Posterior vena cava (tissue), 2 donors: ENCODE measurements around the gene SERINC3. TPM values are rescaled to one million over a fixed set of nuclear protein-coding genes. Genes with fewer than 3 reads are reported as not detected.

Experiments used
- DNase-seq: peaks from one replicate; pipeline ENCODE4 v3.0.0-alpha.2; 2020; ENCODE audit warnings: low spot score
- intact Hi-C, 2 donors: fragments of 100-400 bp; cut with DNase I; formaldehyde crosslinking; loops; one replicate each; pipeline versions ENCODE4 v1.14.1 to v1.14.2; 2022 to 2023
- total RNA-seq, 2 donors: library from RNA; stranded (reverse); fragmentation: NEBNext Ultra II Directional; extraction: Animal tissue kit (Norgen Biotek cat#: 25700); gene quantifications; one replicate each; pipeline ENCODE4 v1.2.1, GENCODE V29; 2021
- donor health status: DM: yes; HTN: yes; CAD: no.
- donor health status: DM: yes; HTN: yes; CAD: no.

The SERINC3 gene
- total RNA-seq, 2 donors from 2014 or later = 95.0 to 104 TPM

- intact Hi-C loops = loop anchor here in 1 of 2 donors (10.0 kb wide), 1 partner anchor 54 kb away; no protein-coding TSS in a partner anchor
- DNase-seq = no peak
These were observed 19.0 kb upstream of the SERINC3 start for GRCh38 chr20:44540834-44541233.

- DNase-seq = no peak
- intact Hi-C loops = no loop called here
These were observed 16.1 kb upstream of the SERINC3 start for GRCh38 chr20:44537993-44538392.

- intact Hi-C loops = no loop called here
- no peak for DNase-seq
These were observed 14.3 kb upstream of the SERINC3 start for GRCh38 chr20:44536175-44536574.

- intact Hi-C loops = loop anchor here in 1 of 2 donors (5.0 kb wide), 1 partner anchor 78 kb away; no protein-coding TSS in a partner anchor
- DNase-seq = no peak
These were observed 12.1 kb upstream of the SERINC3 start for GRCh38 chr20:44533928-44534327.

- intact Hi-C loops = loop anchor here in 1 of 2 donors (5.0 kb wide), 1 partner anchor 79 kb away; no protein-coding TSS in a partner anchor
- DNase-seq = no peak
These were observed 11.1 kb upstream of the SERINC3 start for GRCh38 chr20:44532981-44533331.

GRCh38 chr20:44532259-44532980, 10.6 kb upstream of the SERINC3 start:
- DNase-seq = no peak
- intact Hi-C loops = loop anchor here in 1 of 2 donors (5.0 kb wide), 1 partner anchor 80 kb away; no protein-coding TSS in a partner anchor

GRCh38 chr20:44528309-44528708, 6.4 kb upstream of the SERINC3 start:
- DNase-seq = no peak
- intact Hi-C loops = no loop called here

- intact Hi-C loops = no loop called here
- no peak for DNase-seq
These were observed 5.9 kb upstream of the SERINC3 start for GRCh38 chr20:44527716-44528199.

- intact Hi-C loops = no loop called here
- DNase-seq = no peak
These were observed 4.3 kb upstream of the SERINC3 start for GRCh38 chr20:44526129-44526528.

- intact Hi-C loops = no loop called here
These were observed 1.9 kb upstream of the SERINC3 start for GRCh38 chr20:44523746-44524145.

GRCh38 chr20:44522841-44523240, 971 bp upstream of the SERINC3 start:
- DNase-seq = no peak
- intact Hi-C loops = no loop called here

More at GRCh38 chr20:44523746-44524145, 1.9 kb upstream of the SERINC3 start:
- DNase-seq = no peak

GRCh38 chr20:44520881-44521280, 989 bp downstream of the SERINC3 start:
- no peak for DNase-seq
- intact Hi-C loops = no loop called here

- no peak for DNase-seq
- intact Hi-C loops = no loop called here
These were observed 3.6 kb downstream of the SERINC3 start for GRCh38 chr20:44518248-44518647.

- intact Hi-C loops = no loop called here
- DNase-seq = no peak
These were observed 4.4 kb downstream of the SERINC3 start for GRCh38 chr20:44517454-44517853.

GRCh38 chr20:44516491-44516890, 5.4 kb downstream of the SERINC3 start:
- intact Hi-C loops = no loop called here
- DNase-seq = no peak

GRCh38 chr20:44513871-44514270, 8.0 kb downstream of the SERINC3 start:
- intact Hi-C loops = no loop called here
- no peak for DNase-seq

GRCh38 chr20:44509762-44510161, 12.1 kb downstream of the SERINC3 start:
- intact Hi-C loops = loop anchor here in 1 of 2 donors (5.0 kb wide), 1 partner anchor 1278 kb away; no protein-coding TSS in a partner anchor
- no peak for DNase-seq

- DNase-seq = no peak
- intact Hi-C loops = loop anchor here in 1 of 2 donors (5.0 kb wide), 1 partner anchor 1283 kb away; no protein-coding TSS in a partner anchor
These were observed 17.2 kb downstream of the SERINC3 start for GRCh38 chr20:44504402-44505307.

- intact Hi-C loops = no loop called here
These were observed 18.9 kb downstream of the SERINC3 start for GRCh38 chr20:44502968-44503367.

GRCh38 chr20:44501448-44501847, 20.4 kb downstream of the SERINC3 start:
- intact Hi-C loops = no loop called here
- no peak for DNase-seq

More at GRCh38 chr20:44502968-44503367, 18.9 kb downstream of the SERINC3 start:
- no peak for DNase-seq
